ENCODE data around the gene ARL16. TPM values are rescaled to one million over a fixed set of nuclear protein-coding genes. Genes with fewer than 3 reads are reported as not detected.

Gene ARL16
- total RNA-seq (10 to 100 TPM in 1 of 2 donors, 1 to 10 TPM in 1; 9.8 to 12.9 TPM), polyA plus RNA-seq (10 to 100 TPM in 1 of 2 donors, 1 to 10 TPM in 1; 7.9 to 24.3 TPM)

- peaks cover 3 to 25% (median 12%) of the 10 kb centered on the region in 4 donors for H3K36me3 ChIP-seq (ENCODE audit: control insufficient read depth in 4 of 4, insufficient read depth in 3 of 4, low read depth in 1 of 4, low read length in 3 of 4)
- TF ChIP-seq CTCF (IDR thresholded peaks at IDR 0.05; ENCODE audit: low read depth, low read length, missing input control) (no peak), RXRA (IDR thresholded peaks at IDR 0.05) (peak in 1 of 2 donors; percentile 14), GABPA (IDR thresholded peaks at IDR 0.05 in 1 of 2, conservative IDR thresholded peaks at IDR 0.05 in 1 of 2) (peak in 1 of 2 donors; percentile 94), SP1 (IDR thresholded peaks at IDR 0.05) (peak; percentile 97), HNF4A (conservative IDR thresholded peaks at IDR 0.05) (peak in 1 of 2 donors; percentile 21), JUND (IDR thresholded peaks at IDR 0.05) (no peak), ATF3 (IDR thresholded peaks at IDR 0.05) (no peak), MAX (IDR thresholded peaks at IDR 0.05) (no peak), EGR1 (IDR thresholded peaks at IDR 0.05; ENCODE audit: low read depth in 2 of 2) (peak in 1 of 2 donors; percentile 57)
- no peaks in the 10 kb centered on the region for H3K27me3 ChIP-seq (ENCODE audit: control insufficient read depth in 4 of 4, insufficient read depth in 4 of 4, low read length in 3 of 4)
Observed at GRCh38 chr17:81683584-81684441, at the start of gene ARL16, which contains the start of gene HGS. ARL16 (minus strand) TSS chr17:81683797; CDS start chr17:81683753, 44 bp downstream. HGS (plus strand) TSS chr17:81684011; CDS start chr17:81684067, 56 bp downstream.

GRCh38 chr17:81727324-81728031 lies 43.9 kb upstream of the ARL16 start:
- Histone ChIP-seq H3K4me3 (ENCODE audit: low read depth in 1 of 3, low read length in 3 of 3) (no peak overlapping the region), H3K4me1 (ENCODE audit: control insufficient read depth in 4 of 4, insufficient read depth in 4 of 4, low read length in 3 of 4) (peaks cover 8 to 37% (median 23%) of the 10 kb centered on the region in 4 donors), H3K27ac (ENCODE audit: low read depth in 1 of 2, low read length in 2 of 2) (peak overlapping the region; percentile 40 to 91), H3K9me3 (ENCODE audit: control insufficient read depth in 4 of 4, low read length in 3 of 4) (no peaks in the 10 kb centered on the region), H3K36me3 (ENCODE audit: control insufficient read depth in 4 of 4, insufficient read depth in 3 of 4, low read depth in 1 of 4, low read length in 3 of 4) (no peaks in the 10 kb centered on the region), H3K9ac (ENCODE audit: low read depth in 1 of 2, low read length in 2 of 2) (no peak overlapping the region), H3K27me3 (ENCODE audit: control insufficient read depth in 4 of 4, insufficient read depth in 4 of 4, low read length in 3 of 4) (no peaks in the 10 kb centered on the region)
- 33% methylated on average over 23 of the region's 23 CpGs for WGBS
- DNase-seq (ENCODE audit: low spot score) = peak; percentile 62
- peak; percentile 30 to 41 for TF ChIP-seq RAD21 (IDR thresholded peaks at IDR 0.05)
- TF ChIP-seq TAF1 (conservative IDR thresholded peaks at IDR 0.05) = no peak
- peak; percentile 33 for TF ChIP-seq REST (IDR thresholded peaks at IDR 0.05)
- no peak for TF ChIP-seq NR2F2 (IDR thresholded peaks at IDR 0.05)
- peak; percentile 57 for TF ChIP-seq ZBTB33 (IDR thresholded peaks at IDR 0.05)
- TF ChIP-seq CTCF (IDR thresholded peaks at IDR 0.05; ENCODE audit: low read depth, low read length, missing input control) = no peak
- TF ChIP-seq MAX (IDR thresholded peaks at IDR 0.05) = peak; percentile 99
- peak in 1 of 2 donors; percentile 70 for TF ChIP-seq HNF4A (conservative IDR thresholded peaks at IDR 0.05)
- TF ChIP-seq EGR1 (IDR thresholded peaks at IDR 0.05; ENCODE audit: low read depth in 2 of 2) = peak; percentile 6 to 29
- TF ChIP-seq FOXA1 (IDR thresholded peaks at IDR 0.05) = no peak
- TF ChIP-seq YY1 (IDR thresholded peaks at IDR 0.05) = peak; percentile 98
- no peak for TF ChIP-seq HNF4G (IDR thresholded peaks at IDR 0.05)
- peak; percentile 83 to 96 for TF ChIP-seq RXRA (IDR thresholded peaks at IDR 0.05)
- TF ChIP-seq JUND (IDR thresholded peaks at IDR 0.05) = peak in 1 of 2 donors; percentile 27

More at GRCh38 chr17:81683584-81684441, at the start of gene ARL16, which contains the start of gene HGS:
- peak within 1 kb of the TSS; percentile 70 to 94 (median 76) for H3K4me3 ChIP-seq (ENCODE audit: low read depth in 1 of 3, low read length in 3 of 3)
- peak within 1 kb of the TSS; percentile 11 to 72 for H3K9ac ChIP-seq (ENCODE audit: low read depth in 1 of 2, low read length in 2 of 2)
- no peaks in the 10 kb centered on the region for H3K9me3 ChIP-seq (ENCODE audit: control insufficient read depth in 4 of 4, low read length in 3 of 4)
- DNase-seq (ENCODE audit: low spot score) = peak; percentile 98
- WGBS = under 1% methylated on average over 112 of the region's 112 CpGs
- H3K27ac ChIP-seq (ENCODE audit: low read depth in 1 of 2, low read length in 2 of 2) = peak within 1 kb of the TSS; percentile 63 to 67
- H3K4me1 ChIP-seq (ENCODE audit: control insufficient read depth in 4 of 4, insufficient read depth in 4 of 4, low read length in 3 of 4) = peaks cover 16 to 54% (median 43%) of the 10 kb centered on the region in 4 donors
